HCT116 (cell line): ENCODE measurements around the gene LZTS3.

Experiments
- ATF3 ChIP-seq: IDR thresholded peaks from 2 replicates; pipeline ENCODE4 v1.6.1; 2012
- CBX3 ChIP-seq: IDR thresholded peaks from 2 replicates; pipeline ENCODE4 v1.6.1; 2012; ENCODE audit warnings: low read depth
- CEBPB ChIP-seq: IDR thresholded peaks from 2 replicates; pipeline ENCODE4 v1.6.1; 2012; ENCODE audit warnings: low read depth
- CTCF ChIP-seq, 3 experiments: fragments of 200-600 bp in 1 of 3; sonication (generic) in 1 of 3; IDR thresholded peaks in 2 of 3; conservative IDR thresholded peaks in 1 of 3; 2 replicates each; pipeline ENCODE4 v1.5.1; 2012 to 2017; ENCODE audit warnings: low read depth in 2 of 3, low read length in 2 of 3, antibody characterized with exemption in 1 of 3, borderline replicate concordance in 1 of 3, control low read depth in 1 of 3, mild to moderate bottlenecking in 1 of 3, mixed read lengths in 1 of 3, mixed run types in 1 of 3, moderate library complexity in 1 of 3; ENCODE audit not compliant: insufficient read depth in 1 of 3
- ELF1 ChIP-seq: IDR thresholded peaks from 2 replicates; pipeline ENCODE4 v1.6.1; 2012; ENCODE audit warnings: low read depth, borderline replicate concordance
- EZH2 ChIP-seq: fragments of 200-600 bp; sonication (generic); IDR thresholded peaks from 2 replicates; pipeline ENCODE4 v1.6.1; 2017; ENCODE audit warnings: antibody characterized with exemption, mixed run types
- MAX ChIP-seq: IDR thresholded peaks from 2 replicates; pipeline ENCODE4 v1.6.1; 2012
- POLR2A ChIP-seq: IDR thresholded peaks from 2 replicates; pipeline ENCODE4 v1.7.0; 2011; ENCODE audit warnings: borderline replicate concordance; ENCODE audit not compliant: insufficient read depth, insufficient read length; ENCODE audit errors: extremely low read depth
- POLR2AphosphoS5 ChIP-seq: IDR thresholded peaks from 2 replicates; pipeline ENCODE4 v1.6.1; 2011; ENCODE audit warnings: mild to moderate bottlenecking, low read depth, low read length, moderate library complexity
- RAD21 ChIP-seq: IDR thresholded peaks from 2 replicates; pipeline ENCODE4 v1.6.1; 2012; ENCODE audit warnings: low read depth, mild to moderate bottlenecking
- REST ChIP-seq: IDR thresholded peaks from 2 replicates; pipeline ENCODE4 v1.6.1; 2012; ENCODE audit warnings: low read depth
- SIN3A ChIP-seq: IDR thresholded peaks from 2 replicates; pipeline ENCODE4 v1.6.1; 2012; ENCODE audit warnings: low read depth
- SP1 ChIP-seq: IDR thresholded peaks from 2 replicates; pipeline ENCODE4 v1.6.1; 2012; ENCODE audit warnings: low read depth
- ZBTB33 ChIP-seq: IDR thresholded peaks from 2 replicates; pipeline ENCODE4 v1.6.1; 2011; ENCODE audit warnings: mild to moderate bottlenecking, low read length, moderate library complexity; ENCODE audit not compliant: insufficient replicate concordance; ENCODE audit errors: extremely low read depth

GRCh38 chr20:3158968-3159431, 14.3 kb downstream of the LZTS3 start:
- TF ChIP-seq CTCF (IDR thresholded peaks at IDR 0.05 in 2 of 3, conservative IDR thresholded peaks at IDR 0.05 in 1 of 3; ENCODE audit: borderline replicate concordance in 1 of 3, insufficient read depth in 1 of 3, low read depth in 2 of 3, low read length in 2 of 3), result no peak
- TF ChIP-seq EZH2, result no peak
- no peak for TF ChIP-seq ZBTB33
- TF ChIP-seq CBX3, result no peak
- no peak for TF ChIP-seq MAX
- no peak for TF ChIP-seq SIN3A
- no peak for TF ChIP-seq POLR2A
- TF ChIP-seq SP1, result no peak
- no peak for TF ChIP-seq ELF1
- TF ChIP-seq CEBPB, result no peak
- no peak for TF ChIP-seq POLR2AphosphoS5
- no peak for TF ChIP-seq REST
- TF ChIP-seq RAD21, result no peak
- TF ChIP-seq ATF3, result no peak
